ENCODE results near the gene SDHAF1.
"Not testable (repeated sequence)": the region's sequence is repeated elsewhere in the genome, so short reads cannot be mapped to it uniquely, and the experiment has no call there.

Gene SDHAF1

GRCh38 chr19:36040495-36040894 is 45.5 kb downstream of the SDHAF1 start:
- Histone ChIP-seq H3K27me3 (ENCODE audit: insufficient read depth, low read depth) (no peaks in the 10 kb centered on the region), H3K9ac (no peak overlapping the region), H3K4me2 (no peak overlapping the region), H3K4me1 (ENCODE audit: low read depth, poor library complexity, severe bottlenecking) (no peaks in the 10 kb centered on the region), H4K20me1 (ENCODE audit: insufficient read depth) (no peaks in the 10 kb centered on the region), H3K27ac (no peak overlapping the region), H3K4me3 (IDR thresholded peaks at IDR 0.05; ENCODE audit: insufficient read depth, low read depth, low read length) (no peak overlapping the region), H3K79me2 (ENCODE audit: insufficient read depth, low read depth) (no peaks in the 10 kb centered on the region), H2AFZ (ENCODE audit: low read depth) (no peak overlapping the region), H3K36me3 (ENCODE audit: insufficient read depth) (no peaks in the 10 kb centered on the region)
- TF ChIP-seq CTCF (conservative IDR thresholded peaks at IDR 0.05; ENCODE audit: low read depth, low read length) = no peak

- not testable (repeated sequence) for H3K4me3 ChIP-seq (IDR thresholded peaks at IDR 0.05; ENCODE audit: insufficient read depth, low read depth, low read length); H3K4me1 ChIP-seq (ENCODE audit: low read depth, poor library complexity, severe bottlenecking); H3K4me2 ChIP-seq; H3K27ac ChIP-seq; H3K27me3 ChIP-seq (ENCODE audit: insufficient read depth, low read depth); H3K36me3 ChIP-seq (ENCODE audit: insufficient read depth); H4K20me1 ChIP-seq (ENCODE audit: insufficient read depth); H3K79me2 ChIP-seq (ENCODE audit: insufficient read depth, low read depth); H2AFZ ChIP-seq (ENCODE audit: low read depth); H3K9ac ChIP-seq
Measured at GRCh38 chr19:36041092-36041491, 46.1 kb downstream of the SDHAF1 start.

GRCh38 chr19:36041831-36042230 is 46.8 kb downstream of the SDHAF1 start:
- Histone ChIP-seq H3K79me2 (ENCODE audit: insufficient read depth, low read depth) (no peaks in the 10 kb centered on the region), H3K4me3 (IDR thresholded peaks at IDR 0.05; ENCODE audit: insufficient read depth, low read depth, low read length) (no peak overlapping the region), H3K4me1 (ENCODE audit: low read depth, poor library complexity, severe bottlenecking) (no peaks in the 10 kb centered on the region), H3K4me2 (no peak overlapping the region), H2AFZ (ENCODE audit: low read depth) (no peak overlapping the region), H4K20me1 (ENCODE audit: insufficient read depth) (no peaks in the 10 kb centered on the region), H3K36me3 (ENCODE audit: insufficient read depth) (no peaks in the 10 kb centered on the region), H3K9ac (no peak overlapping the region), H3K27me3 (ENCODE audit: insufficient read depth, low read depth) (no peaks in the 10 kb centered on the region), H3K27ac (no peak overlapping the region)
- no peak for TF ChIP-seq CTCF (conservative IDR thresholded peaks at IDR 0.05; ENCODE audit: low read depth, low read length)

- no peaks in the 10 kb centered on the region for H4K20me1 ChIP-seq (ENCODE audit: insufficient read depth)
- H3K4me1 ChIP-seq (ENCODE audit: low read depth, poor library complexity, severe bottlenecking) = no peaks in the 10 kb centered on the region
- H3K9ac ChIP-seq = no peak overlapping the region
- no peak overlapping the region for H3K27ac ChIP-seq
- TF ChIP-seq CTCF (conservative IDR thresholded peaks at IDR 0.05; ENCODE audit: low read depth, low read length) = no peak
- no peak overlapping the region for H3K4me2 ChIP-seq
- no peak overlapping the region for H2AFZ ChIP-seq (ENCODE audit: low read depth)
- no peak overlapping the region for H3K4me3 ChIP-seq (IDR thresholded peaks at IDR 0.05; ENCODE audit: insufficient read depth, low read depth, low read length)
- no peaks in the 10 kb centered on the region for H3K79me2 ChIP-seq (ENCODE audit: insufficient read depth, low read depth)
- H3K27me3 ChIP-seq (ENCODE audit: insufficient read depth, low read depth) = no peaks in the 10 kb centered on the region
- no peaks in the 10 kb centered on the region for H3K36me3 ChIP-seq (ENCODE audit: insufficient read depth)
Measured at GRCh38 chr19:36043952-36044351, 49.0 kb downstream of the SDHAF1 start.
